Pancreas (tissue), 10 donors: ENCODE measurements around the gene TBC1D9. TPM values are rescaled to one million over a fixed set of nuclear protein-coding genes. Genes with fewer than 3 reads are reported as not detected.

Experiments
- ATAC-seq, 4 donors: fragments of 200-7000 bp; cut with Tn5 transposase; one replicate each; pipeline versions ENCODE4 v1.8.0 to v1.9.1; 2020; ENCODE audit warnings: mild to moderate bottlenecking in 4 of 4, moderate library complexity in 4 of 4
- DNase-seq, 6 donors: peaks; one replicate each; pipeline ENCODE4 v3.0.0-alpha.2; 2020
- FAIRE-seq: peaks from 2 replicates; lab custom pipeline; 2012; peaks lifted over from hg19 to GRCh38; lab: Jason Lieb, UNC
- H3K27ac ChIP-seq, 4 donors: fragments of 200-600 bp; sonication (generic); 1 replicate in 3 of 4; 2 replicates in 1 of 4; pipeline versions ENCODE4 v1.5.0 to v1.8.0; 2020
- H3K27me3 ChIP-seq, 4 donors: fragments of 200-600 bp; one replicate each; pipeline ENCODE4 v1.8.0; 2021
- H3K36me3 ChIP-seq, 3 donors: fragments of 200-600 bp; sonication (generic) in 1 of 3; one replicate each; pipeline versions ENCODE4 v1.5.0 to v1.8.0; 2020 to 2021
- H3K4me1 ChIP-seq, 3 donors: fragments of 200-600 bp; one replicate each; pipeline ENCODE4 v1.8.0; 2021
- H3K4me3 ChIP-seq, 4 donors: fragments of 200-600 bp; sonication (generic) in 2 of 4; one replicate each; pipeline versions ENCODE4 v1.5.0 to v1.8.0; 2020 to 2021
- H3K9me3 ChIP-seq, 4 donors: fragments of 200-600 bp; one replicate each; pipeline ENCODE4 v1.8.0; 2021
- CTCF ChIP-seq, 4 donors: fragments of 200-600 bp; sonication (generic) in 3 of 4; IDR thresholded peaks; one replicate each; pipeline versions ENCODE4 v1.5.0 to v1.8.0; 2021; ENCODE audit warnings: antibody characterized with exemption in 4 of 4
- WGBS, 2 donors: extraction: QIAGEN DNeasy Blood & Tissue Kit; methylation state at CpG; one replicate each; pipeline ENCODE4 v1.1.7; 2013; 5-methylcytosine and 5-hydroxymethylcytosine counted together
- intact Hi-C, 3 donors: fragments of 100-400 bp; cut with DNase I; formaldehyde crosslinking; loops; one replicate each; pipeline versions ENCODE4 v1.11.1 to v1.14.2; 2022
- polyA plus RNA-seq, 2 donors: library from polyadenylated mRNA; stranded (reverse); fragments of 200-250 nt; gene quantifications; one replicate each; pipeline ENCODE4 v1.2.3, GENCODE V29; 2013
- total RNA-seq, 6 donors: library from RNA; stranded (reverse); fragmentation: NEBNext Ultra II Directional in 4 of 6; extraction: Animal tissue kit (Norgen Biotek cat#: 25700) in 4 of 6; gene quantifications; one replicate each; pipeline versions ENCODE4 v1.2.1 to v1.2.4, GENCODE V29; 2021 to 2023
- donor health status: healthy with polysubstance abuse.
- donor health status: DM: no; HTN: no; CAD: no; lungs with moderate emphysema.
- donor health status: DM: no; HTN: no; CAD: no.
- donor health status: control.
- donor health status: control.
- donor health status: Bipolar disorder and iron deficiency.
- donor health status: DM: yes; HTN: yes; CAD: no.
- donor health status: DM: no; HTN: no; CAD: no.
- donor health status: DM: no; HTN: no; CAD: no.
- donor health status: DM: yes; HTN: yes; CAD: no.

The TBC1D9 gene
- total and polyA plus RNA-seq, 8 donors = 5.3 to 17.9 (median 9.8) TPM

- no peaks in the 10 kb centered on the region for H3K27me3 ChIP-seq
- H3K9me3 ChIP-seq = no peaks in the 10 kb centered on the region
- intact Hi-C loops = no loop called here
- no peak overlapping the region for H3K27ac ChIP-seq
- no peak for TF ChIP-seq CTCF (IDR thresholded peaks at IDR 0.05)
- ATAC-seq (no peak), FAIRE-seq (no peak), DNase-seq (no peak)
- 86 to 89% methylated on average over 4 of the region's 4 CpGs for WGBS, 2 donors
- no peaks in the 10 kb centered on the region for H3K4me1 ChIP-seq
- peaks cover 0 to 21% (median 2%) of the 10 kb centered on the region in 3 donors for H3K36me3 ChIP-seq
- H3K4me3 ChIP-seq = no peak overlapping the region
Observed at GRCh38 chr4:140672416-140672815, 83.8 kb downstream of the TBC1D9 start.

- no peaks in the 10 kb centered on the region for H3K27me3 ChIP-seq
- ATAC-seq (no peak), DNase-seq (no peak), FAIRE-seq (no peak)
- H3K4me3 ChIP-seq = no peak overlapping the region
- H3K36me3 ChIP-seq = peaks cover 0 to 21% (median 2%) of the 10 kb centered on the region in 3 donors
- no peak overlapping the region for H3K27ac ChIP-seq
- H3K4me1 ChIP-seq = no peaks in the 10 kb centered on the region
- WGBS, 2 donors = 94 to 100% methylated on average over 1 of the region's 1 CpG
- no peaks in the 10 kb centered on the region for H3K9me3 ChIP-seq
- intact Hi-C loops = no loop called here
- no peak for TF ChIP-seq CTCF (IDR thresholded peaks at IDR 0.05)
Observed at GRCh38 chr4:140668111-140668510, 88.1 kb downstream of the TBC1D9 start.

- peak in 2 of 4 donors; percentile 22 to 56 for ATAC-seq
- H3K9me3 ChIP-seq = no peaks in the 10 kb centered on the region
- TF ChIP-seq CTCF (IDR thresholded peaks at IDR 0.05) = no peak
- intact Hi-C loops = no loop called here
- no peak overlapping the region for H3K4me3 ChIP-seq
- peaks cover 0 to 21% (median 2%) of the 10 kb centered on the region in 3 donors for H3K36me3 ChIP-seq
- no peak overlapping the region for H3K27ac ChIP-seq
- 84 to 87% methylated on average over 11 of the region's 11 CpGs for WGBS, 2 donors
- H3K27me3 ChIP-seq = no peaks in the 10 kb centered on the region
- H3K4me1 ChIP-seq = no peaks in the 10 kb centered on the region
- FAIRE-seq = no peak
- no peak for DNase-seq
Observed at GRCh38 chr4:140666889-140667614, 89.1 kb downstream of the TBC1D9 start.

GRCh38 chr4:140662082-140662869 is 93.9 kb downstream of the TBC1D9 start:
- no peaks in the 10 kb centered on the region for H3K27me3 ChIP-seq
- DNase-seq (no peak), ATAC-seq (peak in 1 of 4 donors; percentile 34), FAIRE-seq (no peak)
- TF ChIP-seq CTCF (IDR thresholded peaks at IDR 0.05) = no peak
- no peaks in the 10 kb centered on the region for H3K9me3 ChIP-seq
- WGBS, 2 donors = 63 to 67% methylated on average over 3 of the region's 3 CpGs
- intact Hi-C loops = no loop called here
- no peaks in the 10 kb centered on the region for H3K4me1 ChIP-seq
- no peak overlapping the region for H3K4me3 ChIP-seq
- H3K36me3 ChIP-seq = peaks cover 0 to 26% (median 6%) of the 10 kb centered on the region in 3 donors
- H3K27ac ChIP-seq = no peak overlapping the region
